ENCODE measurements around the gene PLEKHG2.

The PLEKHG2 gene

DNA sequence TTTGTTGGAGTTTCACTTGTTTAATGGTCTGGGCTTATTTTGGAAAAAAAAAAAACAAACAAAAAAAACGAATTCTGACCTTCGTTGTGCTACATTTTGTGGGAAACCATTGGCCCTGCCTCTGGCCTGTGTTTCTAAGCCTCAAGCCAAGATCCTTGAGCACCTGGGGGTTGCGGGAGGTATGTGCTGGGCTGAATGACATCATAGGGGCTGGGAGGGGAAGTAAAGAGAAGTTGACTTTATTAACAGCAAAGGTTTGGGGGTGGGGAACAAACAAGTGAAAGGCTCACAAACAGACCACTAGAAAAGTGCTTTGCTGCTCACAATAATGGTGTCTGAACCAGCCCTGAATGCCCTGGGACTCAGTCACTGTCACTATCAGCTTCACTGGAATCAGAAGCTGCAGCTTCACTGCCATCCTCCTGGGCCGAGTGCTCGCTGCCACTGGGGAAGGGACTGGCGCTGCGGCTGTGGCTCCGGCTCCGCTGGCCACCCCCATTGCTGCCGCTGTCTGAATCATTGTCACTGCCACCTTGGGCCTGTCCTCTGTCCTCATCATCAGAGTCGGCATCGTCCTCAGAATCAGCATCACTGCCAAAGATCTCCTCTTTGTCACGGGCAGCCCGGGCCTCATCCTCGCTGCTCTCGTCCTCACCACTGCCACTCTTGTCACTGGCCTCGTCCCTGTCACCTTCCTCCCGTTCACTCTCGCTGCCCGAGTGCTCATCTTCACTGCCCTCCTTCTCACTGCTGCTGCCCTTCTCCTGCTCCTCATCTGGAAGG is 26.6 kb upstream of the PLEKHG2 start:
- DNase-seq (ENCODE audit: low read depth in 2 of 3, low spot score in 1 of 3): no peak

DNA sequence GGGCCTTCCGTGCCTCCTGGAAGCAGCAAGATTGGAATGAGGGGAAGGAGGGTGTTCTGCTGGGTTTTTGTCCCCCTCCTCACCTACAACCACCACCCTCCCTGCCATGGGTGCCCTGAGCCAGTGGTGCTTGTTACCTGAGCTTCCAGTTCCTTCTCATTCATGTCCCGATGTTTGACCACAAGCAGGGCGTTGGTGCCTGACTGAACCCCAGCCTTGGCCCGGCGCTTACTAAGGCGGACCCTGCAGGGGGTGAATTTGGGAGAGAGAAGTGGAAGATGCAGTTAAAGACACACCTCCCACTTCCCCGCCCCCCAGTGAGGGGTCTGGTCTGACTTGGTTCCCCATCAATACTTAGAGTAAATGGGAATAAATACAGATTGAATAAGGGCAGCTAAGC is 25.9 kb upstream of the PLEKHG2 start:
- DNase-seq (ENCODE audit: low read depth in 2 of 3, low spot score in 1 of 3): no peak

GRCh38 chr19:39388657-39389056 is 23.8 kb upstream of the PLEKHG2 start:
- no peak for DNase-seq (ENCODE audit: low read depth in 2 of 3, low spot score in 1 of 3)

DNA sequence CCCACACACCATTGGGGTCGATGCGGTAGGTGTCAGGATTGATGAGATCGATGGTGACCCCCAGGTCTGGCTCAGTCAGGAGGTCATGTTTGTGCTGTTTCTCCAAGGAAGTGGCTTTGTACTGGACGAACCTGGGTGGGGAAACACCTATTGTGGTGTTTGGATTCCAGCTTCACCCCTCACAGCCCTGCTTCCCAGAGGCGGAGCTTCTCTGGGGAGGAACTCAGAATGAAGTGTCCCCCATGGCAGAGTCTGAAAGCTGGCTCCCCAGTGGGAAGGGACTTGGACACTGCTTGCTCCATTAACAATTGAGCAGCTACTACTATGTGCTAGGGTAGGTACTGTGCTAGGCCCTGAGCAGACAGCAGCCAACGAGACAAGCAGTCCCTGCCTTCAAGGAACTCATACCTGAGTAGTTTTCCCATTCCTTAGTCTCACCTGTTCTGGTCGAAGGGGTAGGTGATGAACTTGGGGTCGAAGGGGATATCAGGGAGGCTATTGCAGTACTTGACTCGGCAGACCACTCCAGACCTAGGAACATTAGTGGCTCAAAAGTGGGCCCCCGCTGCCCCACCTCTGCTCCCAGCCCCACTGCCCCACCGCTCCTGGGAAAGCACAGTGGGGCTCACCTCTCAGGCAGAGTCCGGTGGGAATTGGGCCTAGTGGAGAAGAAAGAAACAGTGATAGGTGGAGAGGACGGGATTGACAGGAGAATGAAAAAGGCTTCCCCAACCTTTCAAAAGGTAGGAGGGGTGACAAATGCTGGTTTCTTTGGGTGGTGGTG is 22.6 kb upstream of the PLEKHG2 start:
- no peak for DNase-seq (ENCODE audit: low read depth in 2 of 3, low spot score in 1 of 3)

DNA sequence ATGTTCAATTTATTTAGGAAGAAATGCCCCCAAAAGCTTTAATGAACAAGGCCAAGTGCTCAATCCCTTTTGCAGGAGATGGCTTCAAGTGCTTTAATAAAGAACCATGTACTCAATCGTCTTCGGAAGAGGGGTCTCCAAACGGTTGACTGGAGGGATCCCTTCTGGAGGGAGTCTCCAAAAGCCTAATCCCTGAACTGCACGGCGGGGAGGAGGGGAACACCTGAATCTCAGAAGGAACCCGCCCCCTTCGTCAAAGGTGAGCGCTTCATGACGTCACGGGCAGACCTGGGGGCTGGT is 22.1 kb upstream of the PLEKHG2 start:
- peak in 1 of 3 donors; percentile 59 for DNase-seq (ENCODE audit: low read depth in 2 of 3, low spot score in 1 of 3)

GRCh38 chr19:39390751-39391437 is 21.6 kb upstream of the PLEKHG2 start, which contains the start of the genes MED29 and PAF1:
Gene MED29, plus strand, starts transcription at chr19:39391378. Its CDS starts 45 bp downstream, at chr19:39391423.
Gene PAF1, minus strand, starts transcription at chr19:39391106. Its CDS starts 242 bp downstream, at chr19:39390864.
- DNase-seq (ENCODE audit: low read depth in 2 of 3, low spot score in 1 of 3): peak; percentile 94 to 95 (median 95)

- DNase-seq (ENCODE audit: low read depth in 2 of 3, low spot score in 1 of 3): peak; percentile 88 to 93 (median 92)
Measured at GRCh38 chr19:39397360-39398296, 14.8 kb upstream of the PLEKHG2 start.

- peak in 2 of 3 donors; percentile 40 to 47 for DNase-seq (ENCODE audit: low read depth in 2 of 3, low spot score in 1 of 3)
Measured at GRCh38 chr19:39398297-39398864, 14.1 kb upstream of the PLEKHG2 start.

GRCh38 chr19:39399668-39400050 is 12.8 kb upstream of the PLEKHG2 start:
- DNase-seq (ENCODE audit: low read depth in 2 of 3, low spot score in 1 of 3): no peak

DNA sequence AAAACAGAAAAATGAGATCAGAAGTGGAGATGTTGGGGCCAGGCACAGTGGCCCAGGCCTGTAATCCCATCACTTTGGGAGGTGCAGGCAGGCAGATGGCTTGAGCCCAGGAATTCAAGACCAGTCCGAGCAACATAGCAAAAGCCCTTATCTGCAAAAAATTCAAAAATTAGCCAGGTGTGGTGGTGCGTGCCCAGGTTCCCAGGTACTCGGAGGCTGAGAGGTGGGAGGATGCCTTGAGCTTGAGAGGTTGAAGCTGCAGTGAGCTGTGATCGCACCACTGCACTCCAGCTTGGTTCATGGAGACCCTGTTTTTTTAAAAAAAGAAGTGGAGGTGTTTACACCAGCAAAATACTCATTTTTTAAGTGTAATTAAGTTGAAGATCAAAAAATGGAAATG is 12.4 kb upstream of the PLEKHG2 start:
- DNase-seq (ENCODE audit: low read depth in 2 of 3, low spot score in 1 of 3): no peak

DNA sequence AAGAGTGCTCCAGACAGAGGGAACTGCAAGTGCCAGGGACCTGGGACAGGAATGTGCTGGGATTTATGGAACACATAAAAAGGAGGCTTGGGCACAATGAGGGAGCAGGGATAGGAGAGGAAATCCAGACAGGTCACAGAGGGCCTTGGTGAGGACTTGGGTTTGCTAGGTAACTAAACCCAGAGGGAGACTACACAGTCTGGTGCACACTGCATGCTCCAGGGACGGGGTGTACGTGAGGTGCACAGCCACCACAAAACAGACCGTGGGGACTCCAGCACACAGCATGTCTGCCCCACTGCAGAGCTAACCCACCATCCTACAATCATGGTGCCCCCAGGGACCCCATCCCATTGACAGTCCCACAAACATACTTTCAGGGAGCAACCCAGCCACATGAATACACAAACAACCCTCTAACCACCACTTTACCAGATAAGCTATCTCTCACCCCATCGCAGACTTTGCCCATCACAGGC is 11.4 kb upstream of the PLEKHG2 start:
- DNase-seq (ENCODE audit: low read depth in 2 of 3, low spot score in 1 of 3): no peak

GRCh38 chr19:39401549-39402345 is 10.7 kb upstream of the PLEKHG2 start:
- DNase-seq (ENCODE audit: low read depth in 2 of 3, low spot score in 1 of 3): peak; percentile 68 to 77 (median 74)

DNA sequence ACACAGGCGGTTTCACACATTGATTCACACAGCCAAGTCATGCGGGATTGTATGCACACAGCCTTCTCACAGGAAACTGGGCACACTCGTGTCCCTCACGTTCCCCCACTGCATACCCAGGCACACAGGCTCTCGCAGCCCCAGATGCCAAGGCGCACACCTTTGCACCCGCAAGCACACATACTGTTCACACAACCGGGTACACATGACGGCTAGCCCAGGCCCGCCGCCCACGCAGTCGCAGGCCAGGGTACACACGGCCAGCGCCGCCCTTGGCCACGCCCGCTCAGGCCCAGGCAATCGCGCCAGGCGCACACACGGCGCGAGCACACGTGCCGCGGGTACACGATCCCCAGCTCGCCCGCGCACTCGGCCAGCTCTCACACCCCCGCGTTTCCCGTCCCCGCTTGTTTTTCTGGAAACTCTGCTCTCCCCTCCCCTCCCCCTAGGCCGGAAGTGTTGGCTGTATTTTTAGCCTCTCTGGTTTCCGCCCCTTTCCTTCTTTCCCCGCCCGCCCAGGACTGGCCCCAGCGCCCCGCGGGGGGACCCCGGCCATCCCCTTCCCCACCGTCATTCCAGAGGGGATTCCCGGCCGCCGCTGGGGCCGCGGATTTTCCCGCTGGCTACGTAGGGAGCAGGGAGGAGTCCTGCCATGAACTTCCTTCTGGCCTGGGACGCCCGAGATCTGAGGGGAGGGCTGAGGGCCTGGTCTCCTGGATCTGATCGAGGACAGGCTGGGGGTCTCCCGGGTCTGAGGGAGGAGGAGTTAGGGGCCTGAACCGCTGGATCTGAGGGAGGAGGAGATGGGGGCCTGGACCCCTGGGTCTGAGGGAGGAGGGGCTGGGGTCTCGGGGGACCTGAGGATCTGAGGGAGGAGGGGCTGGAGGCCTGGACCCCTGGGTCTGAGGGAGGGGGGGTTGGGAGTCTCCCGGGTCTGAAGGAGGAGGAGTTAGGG is 9.8 kb upstream of the PLEKHG2 start:
- peak; percentile 76 to 85 (median 83) for DNase-seq (ENCODE audit: low read depth in 2 of 3, low spot score in 1 of 3)

DNA sequence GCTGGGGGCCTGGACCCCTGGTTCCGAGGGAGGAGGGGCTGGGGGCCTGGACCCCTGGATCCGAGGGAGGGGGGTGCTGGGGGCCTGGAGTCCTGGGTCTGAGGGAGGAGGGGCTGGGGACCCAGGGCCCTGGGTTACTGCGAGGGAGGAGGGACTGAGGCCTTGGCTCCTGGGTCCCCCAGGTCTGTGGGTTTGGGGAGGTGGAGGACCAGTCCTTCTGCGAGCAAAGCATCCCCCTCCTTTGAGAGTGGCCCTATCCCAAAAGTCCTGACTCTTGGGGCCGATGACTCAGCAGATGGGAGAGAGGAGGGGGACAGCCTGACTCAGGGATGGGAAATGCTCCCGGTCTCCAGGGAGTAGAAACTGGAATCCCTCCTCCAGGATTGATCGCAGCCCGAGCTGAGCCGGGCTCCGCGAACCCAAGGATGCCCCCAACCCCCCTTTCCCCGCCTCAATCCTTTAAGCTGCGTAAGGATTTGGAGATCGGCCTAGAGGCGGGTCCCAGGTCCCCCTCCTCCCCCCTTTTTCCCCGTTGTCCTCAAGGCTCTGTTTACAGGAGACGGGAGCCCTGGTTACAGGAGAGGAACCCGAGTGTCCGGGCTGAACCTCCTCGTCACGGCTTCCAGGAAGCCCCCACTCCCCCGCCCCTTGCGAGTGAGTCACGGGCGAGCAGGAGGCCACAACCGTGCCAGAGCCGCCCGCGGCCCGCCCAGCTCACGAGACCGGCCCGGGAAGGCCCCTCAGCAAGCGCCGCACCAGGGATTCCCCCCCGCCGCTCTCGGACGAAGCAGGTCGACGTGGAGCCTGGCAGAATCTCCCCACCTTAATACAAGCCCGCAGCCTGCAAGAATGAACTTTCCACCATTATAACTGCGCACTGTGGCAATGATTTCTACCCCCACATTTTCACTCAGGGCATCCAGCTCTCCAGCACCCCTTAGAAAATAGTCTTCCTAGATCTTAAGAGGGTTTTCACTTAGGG is 8.8 kb upstream of the PLEKHG2 start:
- peak; percentile 91 to 96 (median 92) for DNase-seq (ENCODE audit: low read depth in 2 of 3, low spot score in 1 of 3)

DNA sequence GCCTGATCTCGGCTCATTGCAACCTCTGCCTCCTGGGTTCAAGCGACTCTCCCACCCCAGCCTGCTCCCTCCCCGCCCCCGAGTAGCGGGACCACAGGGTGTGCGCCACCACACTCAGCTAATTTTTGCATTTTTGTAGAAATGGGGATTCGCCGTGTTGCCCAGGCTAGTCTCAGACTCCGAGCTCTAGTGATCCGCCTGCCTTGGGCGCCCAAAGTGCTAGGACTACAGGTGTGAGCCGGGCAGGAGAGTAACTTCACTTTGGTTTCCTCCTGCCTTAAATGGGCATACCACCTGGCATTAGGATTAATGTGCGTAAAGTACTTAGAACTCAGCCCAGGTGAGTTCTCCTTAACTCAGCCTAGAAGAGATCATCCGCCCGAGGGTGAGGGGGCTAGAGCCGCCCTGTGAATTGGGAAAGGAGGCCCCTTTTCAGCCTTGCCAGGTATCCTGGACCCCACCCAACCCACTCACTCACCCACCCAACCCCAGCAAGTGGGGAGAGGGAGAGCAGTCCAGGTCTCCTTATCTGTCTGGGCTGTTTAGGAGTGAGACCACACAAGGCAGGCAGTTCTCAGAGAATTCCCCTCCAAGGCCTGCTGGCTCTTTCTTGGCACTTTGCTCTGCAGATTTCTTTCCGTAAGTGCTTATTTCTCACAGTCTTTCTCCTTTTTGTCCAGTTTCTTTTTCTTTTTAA is 7.1 kb upstream of the PLEKHG2 start:
- no peak for DNase-seq (ENCODE audit: low read depth in 2 of 3, low spot score in 1 of 3)

DNA sequence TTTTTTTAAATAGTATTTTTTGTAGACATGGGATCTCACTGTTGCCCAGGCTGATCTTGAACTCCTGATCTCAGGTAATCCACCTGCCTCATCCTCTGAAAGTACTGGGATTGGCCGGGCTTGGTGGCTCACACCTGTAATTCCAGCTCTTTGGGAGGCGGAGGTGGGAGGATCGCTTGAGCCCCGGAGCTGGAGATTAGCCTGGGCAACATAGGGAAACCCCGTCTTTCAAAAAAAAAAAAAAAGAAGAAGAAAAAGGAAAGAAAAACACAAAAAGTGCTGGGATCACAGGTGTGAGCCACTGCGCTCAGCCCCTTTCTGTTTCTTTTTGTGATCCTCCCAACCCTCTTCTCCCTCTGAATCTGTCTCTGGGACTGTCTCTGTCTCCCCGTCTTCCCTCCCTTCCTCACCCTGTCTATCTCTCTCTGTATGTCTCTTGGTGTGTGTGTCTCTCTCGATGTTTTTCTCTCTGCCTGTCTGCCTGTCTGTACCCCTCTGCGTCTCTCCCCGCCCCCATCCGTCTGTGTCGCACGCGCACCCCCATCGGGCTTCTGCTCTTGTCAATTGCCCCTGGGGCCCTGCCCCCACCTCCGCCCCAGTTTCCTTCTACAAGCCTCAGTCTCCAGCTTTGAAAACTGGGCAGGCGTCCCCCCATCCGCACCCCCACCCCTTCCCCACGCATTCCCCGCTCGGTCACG is 6.4 kb upstream of the PLEKHG2 start:
- DNase-seq (ENCODE audit: low read depth in 2 of 3, low spot score in 1 of 3): peak; percentile 68 to 81 (median 73)
